Measurements from ENCODE around the gene E2F8.

Gene E2F8

DNA sequence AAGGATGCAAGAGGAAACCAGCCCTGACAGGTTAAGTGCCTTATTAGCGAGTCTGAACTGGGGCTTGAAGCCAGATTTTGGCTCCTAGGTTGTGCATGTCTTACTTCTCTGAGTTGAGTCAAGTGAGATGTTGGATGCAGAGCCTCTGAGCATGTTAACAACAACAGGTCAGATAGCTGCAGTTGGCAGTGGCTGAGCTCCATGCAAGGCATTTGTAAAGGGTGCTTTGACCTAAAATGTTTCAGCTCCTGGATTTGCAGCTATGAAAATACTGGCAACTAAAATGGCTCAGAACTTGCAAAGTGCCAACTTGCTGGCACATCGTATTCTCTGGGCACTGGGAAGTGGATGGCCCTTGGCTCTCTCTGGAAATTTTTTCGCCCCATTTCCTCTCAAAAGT lies 22.5 kb downstream of the E2F8 start:
- DNase-seq, result peak; percentile 54

GRCh38 chr11:19216709-19217374 lies 23.9 kb downstream of the E2F8 start:
- no peak for DNase-seq

DNA sequence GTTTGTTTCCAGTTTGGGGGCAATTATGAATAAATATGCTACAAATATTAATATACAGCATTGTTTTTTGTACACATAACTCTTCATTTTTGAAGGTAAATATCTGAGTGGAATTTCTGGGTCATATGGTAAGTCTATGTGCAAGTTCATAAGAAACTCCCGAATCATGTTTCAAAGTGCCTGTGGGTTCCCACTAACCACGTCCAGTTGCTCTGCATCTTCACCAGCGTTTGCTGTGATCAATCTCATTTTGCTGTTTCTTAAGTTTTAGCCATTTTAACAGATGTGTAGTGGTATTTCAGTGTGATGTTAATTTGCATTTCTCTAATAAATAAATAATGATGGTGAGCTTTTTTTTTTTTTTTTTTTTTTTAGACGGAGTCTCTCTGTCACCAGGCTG lies 24.7 kb downstream of the E2F8 start:
- no peak for DNase-seq

DNA sequence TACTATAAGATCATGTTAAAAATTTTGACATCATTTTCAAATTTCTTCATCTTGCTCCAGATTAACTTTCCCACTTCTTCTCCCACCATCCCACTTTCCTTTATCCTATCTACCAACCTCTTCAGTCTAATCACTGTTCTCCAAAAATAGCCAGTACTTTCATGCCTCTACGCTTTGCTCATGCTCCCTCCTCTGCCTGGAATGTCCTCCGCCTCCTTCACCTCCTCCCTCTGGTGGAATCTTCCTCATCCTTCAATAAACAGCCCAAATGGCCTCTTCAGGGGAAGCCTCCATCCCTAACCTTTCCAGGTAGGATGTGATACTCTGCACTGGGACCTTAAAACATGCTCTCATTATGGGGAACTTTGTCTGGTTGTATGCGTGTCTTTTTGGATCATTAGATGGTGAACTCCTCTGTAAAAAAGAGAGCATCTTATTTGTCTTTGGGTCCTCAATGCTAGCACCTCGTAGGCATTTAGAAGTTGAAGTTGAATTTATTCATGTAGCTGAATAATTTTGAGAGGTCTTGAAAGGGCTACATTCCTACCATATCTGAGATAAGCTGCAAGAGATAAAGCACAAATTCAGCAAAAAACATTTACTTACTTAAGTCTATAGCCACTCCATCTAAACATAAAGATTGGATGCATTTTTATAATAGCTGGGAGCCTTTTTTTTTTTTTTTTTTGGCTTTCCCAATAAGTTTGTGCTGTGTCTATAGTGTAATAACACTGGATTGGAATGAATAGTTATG lies 31.0 kb downstream of the E2F8 start:
- no peak for DNase-seq

- no peak for DNase-seq
Observed at GRCh38 chr11:19208959-19209546, 31.7 kb downstream of the E2F8 start.

DNA sequence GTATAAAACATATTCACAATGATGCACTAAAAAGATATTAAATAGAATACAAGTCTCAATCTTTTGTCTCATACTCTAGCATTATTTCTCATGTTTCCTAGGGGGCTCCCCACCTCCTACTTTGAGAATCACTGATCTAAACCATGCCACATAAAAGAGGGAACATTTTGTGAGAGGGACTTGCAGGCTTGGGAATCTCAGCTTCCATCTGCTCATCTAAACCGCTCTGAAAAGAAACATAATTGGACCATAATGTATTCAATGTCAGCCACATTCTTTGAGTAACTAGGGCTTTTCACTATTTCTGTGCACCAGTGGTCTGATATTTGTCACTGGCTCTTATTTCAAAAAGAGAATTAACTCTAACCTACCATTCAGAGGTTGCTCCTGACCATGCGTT lies 32.6 kb downstream of the E2F8 start:
- no peak for DNase-seq

GRCh38 chr11:19204836-19205235 lies 35.9 kb downstream of the E2F8 start:
- no peak for DNase-seq

- no peak for DNase-seq
Observed at GRCh38 chr11:19201737-19202605, 38.8 kb downstream of the E2F8 start, which contains the start of gene CSRP3. Gene CSRP3 (minus strand): TSS chr11:19201983. CDS start chr11:19192448, 9,535 bp downstream.

GRCh38 chr11:19200410-19201201 lies 40.1 kb downstream of the E2F8 start:
- no peak for DNase-seq

- no peak for DNase-seq
Observed at GRCh38 chr11:19199771-19200170, 41.0 kb downstream of the E2F8 start.

DNA sequence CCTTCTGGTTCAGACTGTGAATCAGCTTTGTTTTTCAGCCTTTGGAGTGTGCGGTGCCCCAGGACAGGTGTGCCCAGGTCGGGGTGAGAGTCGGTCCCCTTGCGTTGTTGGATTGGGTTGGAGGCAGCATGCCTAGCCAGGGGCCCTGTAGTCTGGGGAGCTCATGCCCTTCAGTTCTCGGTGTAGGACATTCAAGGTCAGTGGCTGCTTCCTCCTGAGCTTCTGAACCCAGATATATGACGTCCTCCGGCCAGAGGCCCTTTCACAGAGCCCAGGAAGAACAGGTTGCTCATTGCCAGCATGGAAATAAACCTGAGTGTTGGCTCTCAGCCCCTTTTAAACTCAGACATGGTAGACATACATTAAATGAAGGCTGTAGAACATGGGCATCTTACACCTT lies 41.7 kb downstream of the E2F8 start:
- no peak for DNase-seq

- no peak for DNase-seq
Observed at GRCh38 chr11:19196432-19196831, 44.3 kb downstream of the E2F8 start.

GRCh38 chr11:19194620-19195308 lies 46.0 kb downstream of the E2F8 start:
- no peak for DNase-seq

- no peak for DNase-seq
Observed at GRCh38 chr11:19193916-19194315, 46.8 kb downstream of the E2F8 start.

DNA sequence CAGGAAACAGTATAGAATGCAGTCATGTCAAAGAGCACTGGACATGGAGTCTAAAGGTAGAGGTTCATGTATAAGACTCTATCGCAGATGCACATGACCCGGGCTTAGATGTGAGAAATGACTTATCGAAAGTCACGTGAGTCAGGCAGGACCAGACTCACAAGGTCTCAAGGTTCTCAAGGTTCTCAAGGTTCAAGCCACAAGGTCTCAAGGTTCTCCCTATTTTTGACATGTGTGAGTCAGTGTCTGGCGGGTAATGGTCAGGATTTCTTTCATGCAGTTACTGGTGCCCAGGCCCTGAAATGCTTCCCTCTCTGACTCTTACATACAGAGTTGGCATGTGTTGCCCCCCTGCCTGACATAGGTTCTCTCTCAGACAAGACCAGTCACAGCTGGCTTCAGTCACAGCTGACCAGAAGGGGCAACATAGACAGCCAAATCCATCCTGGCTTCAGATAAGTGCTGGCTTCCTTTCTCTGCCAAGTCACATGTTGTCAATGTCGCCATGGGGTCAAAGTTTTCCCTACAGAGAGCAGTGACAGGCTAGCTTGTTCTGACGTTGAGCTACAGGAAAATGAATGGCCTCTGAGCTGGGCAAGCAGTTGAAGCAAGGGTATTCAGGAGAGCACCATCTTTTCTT lies 49.1 kb downstream of the E2F8 start:
- DNase-seq, result no peak

GRCh38 chr11:19187833-19188258 lies 52.9 kb downstream of the E2F8 start:
- peak; percentile 75 for DNase-seq

DNA sequence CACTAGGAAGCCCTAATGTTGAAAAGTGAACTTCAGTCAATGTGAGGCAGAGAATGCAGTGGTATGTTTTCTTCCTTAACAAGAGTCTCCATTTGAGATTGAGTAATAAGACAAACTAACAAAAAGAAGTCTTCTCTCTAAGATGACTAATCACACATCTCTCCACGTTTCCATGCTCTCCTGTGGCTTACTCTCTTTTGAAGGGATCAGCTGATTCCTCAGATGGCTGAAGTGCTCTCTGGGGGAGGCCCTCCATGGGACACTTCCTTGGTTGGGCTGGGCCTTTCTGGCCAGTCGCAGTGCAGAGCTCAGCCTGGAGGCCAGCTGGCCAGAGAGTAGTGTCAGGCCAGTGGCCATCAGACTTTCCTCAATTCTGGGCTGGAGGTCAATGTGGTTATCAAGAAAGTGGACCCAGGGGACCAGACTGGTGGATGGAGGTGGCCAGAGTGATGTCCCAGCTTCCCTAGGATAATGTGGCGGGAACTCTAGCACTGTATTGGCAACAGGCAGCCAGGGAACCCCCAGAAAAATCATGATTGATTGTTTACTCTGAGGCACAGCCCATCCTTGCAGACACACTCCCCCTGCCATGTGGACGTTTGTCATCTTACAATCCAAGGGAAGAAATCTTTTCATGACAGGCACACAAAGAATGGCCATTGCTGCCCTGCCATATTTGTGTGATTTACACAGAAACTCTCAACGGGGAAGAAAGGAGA lies 53.5 kb downstream of the E2F8 start:
- no peak for DNase-seq

- DNase-seq, result no peak
Observed at GRCh38 chr11:19185516-19186052, 55.2 kb downstream of the E2F8 start.

GRCh38 chr11:19185036-19185435 lies 55.7 kb downstream of the E2F8 start:
- no peak for DNase-seq

- DNase-seq, result no peak
Observed at GRCh38 chr11:19183646-19184045, 57.1 kb downstream of the E2F8 start.
